K562 (cell line): Measurements from ENCODE around the gene ANKH. TPM values are rescaled to one million over a fixed set of nuclear protein-coding genes. Genes with fewer than 3 reads are reported as not detected.

Experiments used
- ATAC-seq: fragments of 200-7000 bp; cut with Tn5 transposase; 3 replicates; pipeline ENCODE4 v1.9.1; 2020; ENCODE audit warnings: moderate library complexity
- BruUV-seq: library from RNA; stranded (reverse); fragments of 400-500 nt; replicated peaks from 2 replicates; lab custom pipeline; 2021; lab: Mats Ljungman, UMichigan
- CTCF ChIA-PET: fragments of 300-600 bp; formaldehyde crosslinking; extraction: SDS; loops from one replicate; lab custom pipeline; 2021; ENCODE audit warnings: low intra/inter-chr PET ratio; lab: Yijun Ruan, JAX
- POLR2A ChIA-PET: fragments of 300-600, 350-650 bp; sonication (Branson Sonifier 250); formaldehyde crosslinking; extraction: SDS; loops from one replicate; lab custom pipeline; 2021; ENCODE audit warnings: antibody characterized with exemption, inconsistent platforms; lab: Yijun Ruan, JAX
- DNase-seq, 4 experiments: peaks; one replicate each; pipeline versions ENCODE4 v3.0.0 to v3.0.0-alpha.2; 2011 to 2018; ENCODE audit warnings: low spot score in 3 of 4, mixed read lengths in 3 of 4; ENCODE audit errors: extremely low read depth in 1 of 4
- FAIRE-seq: peaks from 2 replicates; lab custom pipeline; 2011; peaks lifted over from hg19 to GRCh38; lab: Jason Lieb, UNC
- H2AFZ ChIP-seq: 2 replicates; pipeline ENCODE4 v1.6.0; 2011; ENCODE audit warnings: low read depth, low read length, control low read depth, inconsistent platforms
- H3K27ac ChIP-seq: fragments of 200-600 bp; 3 replicates; pipeline ENCODE4 v1.8.0; 2011; ENCODE audit warnings: low read depth, mild to moderate bottlenecking, control low read depth, inconsistent platforms, low read length, moderate library complexity, mixed read lengths; ENCODE audit errors: extremely low read depth
- H3K27me3 ChIP-seq, 2 experiments: fragments of 300-600 bp in 1 of 2; 2 replicates in 1 of 2; 3 replicates in 1 of 2; pipeline versions ENCODE4 v1.6.0 to v1.8.0; 2011; ENCODE audit warnings: inconsistent platforms in 2 of 2, low read length in 2 of 2, mild to moderate bottlenecking in 1 of 2, mixed read lengths in 1 of 2, moderate library complexity in 1 of 2; ENCODE audit not compliant: control insufficient read depth in 2 of 2, insufficient read depth in 2 of 2
- H3K36me3 ChIP-seq: fragments of 300-600 bp; 3 replicates; pipeline ENCODE4 v1.8.0; 2011; ENCODE audit warnings: mild to moderate bottlenecking, low read length, inconsistent platforms; ENCODE audit not compliant: control insufficient read depth, insufficient read depth
- H3K4me1 ChIP-seq, 2 experiments: fragments of 200-600 bp in 1 of 2; replicated peaks in 1 of 2; 2 replicates in 1 of 2; 3 replicates in 1 of 2; pipeline versions ENCODE4 v1.5.1 to v1.8.0; 2011; ENCODE audit warnings: inconsistent platforms in 2 of 2, low read length in 2 of 2, mild to moderate bottlenecking in 1 of 2, mixed read lengths in 1 of 2, moderate library complexity in 1 of 2; ENCODE audit not compliant: control insufficient read depth in 2 of 2, insufficient read depth in 2 of 2
- H3K4me2 ChIP-seq: 2 replicates; pipeline ENCODE4 v1.6.1; 2011; ENCODE audit warnings: low read length, control low read depth, inconsistent platforms, mixed read lengths; ENCODE audit not compliant: insufficient read depth
- H3K4me3 ChIP-seq: fragments of 200-600 bp; sonication (generic), shearing (Covaris generic); 2 replicates; pipeline ENCODE4 v1.5.1; 2016; ENCODE audit warnings: control low read depth, inconsistent platforms
- H3K79me2 ChIP-seq: fragments of 200-600 bp; 3 replicates; pipeline ENCODE4 v1.8.0; 2011; ENCODE audit warnings: low read length, inconsistent platforms; ENCODE audit not compliant: control insufficient read depth, insufficient read depth
- H3K9ac ChIP-seq, 2 experiments: 2 replicates each; pipeline versions ENCODE4 v1.6.0 to v1.6.1; 2011; ENCODE audit warnings: low read depth in 2 of 2, low read length in 2 of 2, control low read depth in 1 of 2, inconsistent platforms in 1 of 2, mild to moderate bottlenecking in 1 of 2, mixed read lengths in 1 of 2; ENCODE audit not compliant: insufficient read depth in 1 of 2
- H3K9me1 ChIP-seq: one replicate; pipeline ENCODE4 v1.6.0; 2011; ENCODE audit warnings: inconsistent platforms, mild to moderate bottlenecking, low read length, moderate library complexity; ENCODE audit not compliant: control insufficient read depth, insufficient read depth
- H3K9me3 ChIP-seq: replicated peaks from 2 replicates; pipeline ENCODE4 v1.5.1; 2011; ENCODE audit warnings: low read depth, low read length, inconsistent platforms; ENCODE audit not compliant: control insufficient read depth, insufficient read depth
- H4K20me1 ChIP-seq: replicated peaks from 2 replicates; pipeline ENCODE4 v1.6.1; 2011; ENCODE audit warnings: low read length, inconsistent platforms, mixed read lengths; ENCODE audit not compliant: control insufficient read depth, insufficient read depth
- NR0B1 ChIP-seq: fragments of 450-650 bp; IDR thresholded peaks from one replicate; pipeline ENCODE4 v1.6.1; 2018; ENCODE audit warnings: mild to moderate bottlenecking, moderate library complexity; ENCODE audit not compliant: partially characterized antibody
- RBM25 ChIP-seq: fragments of 200-400 bp; formaldehyde crosslinking; IDR thresholded peaks from 2 replicates; pipeline ENCODE4 v1.6.1; 2018; ENCODE audit warnings: low read length, low read depth, moderate library complexity; ENCODE audit not compliant: severe bottlenecking
- RBM39 ChIP-seq: fragments of 200-400 bp; formaldehyde crosslinking; optimal IDR thresholded peaks from 2 replicates; pipeline ENCODE3; 2018; ENCODE audit warnings: low read depth, low read length
- TAF15 ChIP-seq: fragments of 200-400 bp; formaldehyde crosslinking; IDR thresholded peaks from 2 replicates; pipeline ENCODE4 v1.6.1; 2017; ENCODE audit warnings: mild to moderate bottlenecking, low read depth, low read length, moderate library complexity
- TCFL5 ChIP-seq: fragments of 250-450 bp; sonication (Bioruptor Pico); conservative IDR thresholded peaks from 2 replicates; pipeline ENCODE4 v1.6.1; 2021; ENCODE audit warnings: mild to moderate bottlenecking, moderate library complexity, matching md5 sums
- TEAD2 ChIP-seq: fragments of 450-650 bp; IDR thresholded peaks from 2 replicates; pipeline ENCODE4 v1.6.1; 2016; ENCODE audit warnings: missing genetic modification characterization, control low read depth, missing compliant biosample characterization
- ZNF41 ChIP-seq: fragments of 250-450 bp; sonication (Bioruptor Pico); conservative IDR thresholded peaks from 2 replicates; pipeline ENCODE4 v1.4.0; 2020; ENCODE audit warnings: mild to moderate bottlenecking
- WGBS: fragments of 100-300 bp; shearing (Covaris generic); methylation state at CpG from one replicate; pipeline ENCODE4 v1.1.6; 2016; ENCODE audit warnings: low coverage, mixed read lengths; ENCODE audit not compliant: insufficient coverage; ENCODE audit errors: missing lambda C conversion rate; 5-methylcytosine and 5-hydroxymethylcytosine counted together
- in situ Hi-C: fragments of 300-500 bp; cut with MboI; formaldehyde crosslinking; loops from 4 replicates; pipeline ENCODE4 v1.15.0; 2018; ENCODE audit warnings: inconsistent platforms, mixed read lengths
- intact Hi-C: fragments of 100-400 bp; cut with micrococcal nuclease; formaldehyde crosslinking; loops from 2 replicates; pipeline ENCODE4 v1.14.2; 2022
- polyA plus RNA-seq, 8 experiments: library from polyadenylated mRNA; depleted of rRNA in 4 of 8; stranded (reverse) in 5 of 8; unstranded in 3 of 8; fragments of >200 nt; fragmentation: Nextera tagmentation in 2 of 8; fragmentation: Illumina TruSeq in 1 of 8; extraction: Ambion mirVana in 2 of 8; extraction: Trizol in 1 of 8; gene quantifications; 2 replicates each; pipeline versions ENCODE4 v1.2.1 to v1.2.3, GENCODE V29; 2011 to 2014; ENCODE audit warnings: inconsistent platforms in 1 of 8, missing spikeins in 1 of 8
- total RNA-seq, 7 experiments: library from RNA; depleted of rRNA in 6 of 7; stranded (reverse); fragments of >200 nt in 6 of 7; fragmentation: Illumina TruSeq in 2 of 7; extraction: Trizol in 2 of 7; gene quantifications; 2 replicates each; pipeline versions ENCODE4 v1.2.1 to v1.2.3, GENCODE V29; 2011 to 2021; ENCODE audit warnings: low replicate concordance in 1 of 7

ANKH gene
- total and polyA plus RNA-seq, 9 of the 15 experiments (the other 6 are each of a cell fraction or from before 2014, with no cell fraction given), result 0.79 to 12.2 (median 4.5) TPM

- DNase-seq (no peak), FAIRE-seq (no peak), ATAC-seq (no peak)
- H3K4me1 ChIP-seq, result no peaks in the 10 kb centered on the region
- ChIA-PET CTCF (no interaction called here), POLR2A (interaction anchor here (1.1 to 1.9 kb wide), 2 partner anchors 18 to 25 kb away, joined by 3 to 4 read pairs; no protein-coding TSS in a partner anchor)
- H3K9ac ChIP-seq, result no peak overlapping the region
- H2AFZ ChIP-seq, result no peak overlapping the region
- BruUV-seq, result no TSS peak
- WGBS, result 3% methylated on average over 14 of the region's 14 CpGs
- no peaks in the 10 kb centered on the region for H3K9me3 ChIP-seq
- H3K79me2 ChIP-seq, result no peaks in the 10 kb centered on the region
- in situ Hi-C loops (no loop called here), intact Hi-C loops (no loop called here)
- no peak overlapping the region for H3K4me2 ChIP-seq
- peaks cover 11 to 47% of the 10 kb centered on the region in 2 experiments for H3K27me3 ChIP-seq
- no peaks in the 10 kb centered on the region for H3K36me3 ChIP-seq
- no peaks in the 10 kb centered on the region for H3K9me1 ChIP-seq
- TF ChIP-seq RBM39 (no peak), TEAD2 (tag) (no peak), ZNF41 (CRISPR knock-in tag) (no peak), RBM25 (no peak), TCFL5 (no peak), TAF15 (no peak), NR0B1 (no peak)
- no peak overlapping the region for H3K4me3 ChIP-seq
- no peak overlapping the region for H3K27ac ChIP-seq
- no peaks in the 10 kb centered on the region for H4K20me1 ChIP-seq
Observed at GRCh38 chr5:14744296-14745187, 127.0 kb downstream of the ANKH start.
